H1 (cell line): ENCODE data around the gene MACIR. TPM values are rescaled to one million over a fixed set of nuclear protein-coding genes. Genes with fewer than 3 reads are reported as not detected.

ENCODE experiments used
- ASH2L ChIP-seq: fragments of 200-600, 300-600 bp; sonication (generic); IDR thresholded peaks from one replicate; pipeline ENCODE4 v1.7.1; 2017; ENCODE audit warnings: low read length
- BACH1 ChIP-seq: IDR thresholded peaks from 2 replicates; pipeline ENCODE4 v1.6.1; 2012; ENCODE audit warnings: low read length, improper control_type of control experiment
- CEBPB ChIP-seq: IDR thresholded peaks from 2 replicates; pipeline ENCODE4 v1.6.1; 2012; ENCODE audit warnings: low read depth, low read length
- CHD2 ChIP-seq: IDR thresholded peaks from 2 replicates; pipeline ENCODE4 v1.6.1; 2012; ENCODE audit warnings: low read length, improper control_type of control experiment
- CREB1 ChIP-seq: IDR thresholded peaks from 2 replicates; pipeline ENCODE4 v1.6.1; 2012; ENCODE audit warnings: inconsistent platforms
- EP300 ChIP-seq, 2 experiments: IDR thresholded peaks; 1 replicate in 1 of 2; 2 replicates in 1 of 2; pipeline ENCODE4 v1.6.1; 2011 to 2012; ENCODE audit warnings: low read depth in 2 of 2, low read length in 2 of 2, mild to moderate bottlenecking in 2 of 2, borderline replicate concordance in 1 of 2, inconsistent platforms in 1 of 2, moderate library complexity in 1 of 2
- MAX ChIP-seq: IDR thresholded peaks from 2 replicates; pipeline ENCODE4 v1.6.1; 2012; ENCODE audit warnings: inconsistent platforms
- RXRA ChIP-seq: IDR thresholded peaks from 2 replicates; pipeline ENCODE4 v1.6.1; 2011; ENCODE audit warnings: low read depth, mild to moderate bottlenecking, low read length, moderate library complexity; ENCODE audit not compliant: insufficient read depth
- SIX5 ChIP-seq: IDR thresholded peaks from 2 replicates; pipeline ENCODE4 v1.6.1; 2011; ENCODE audit warnings: mild to moderate bottlenecking, low read depth, low read length
- SRF ChIP-seq: IDR thresholded peaks from 2 replicates; pipeline ENCODE4 v1.6.1; 2011; ENCODE audit warnings: mild to moderate bottlenecking, low read depth, low read length, moderate library complexity
- YY1 ChIP-seq: IDR thresholded peaks from 2 replicates; pipeline ENCODE4 v1.6.1; 2011; ENCODE audit warnings: low read depth, mild to moderate bottlenecking, low read length
- polyA plus RNA-seq, 7 experiments: library from polyadenylated mRNA; depleted of rRNA in 3 of 7; stranded (reverse) in 5 of 7; unstranded in 2 of 7; fragments of >200 nt in 5 of 7; fragments of 200-250 nt in 2 of 7; gene quantifications; 1 replicate in 5 of 7; 2 replicates in 1 of 7; 4 replicates in 1 of 7; pipeline versions ENCODE4 v1.2.1 to v1.2.3, GENCODE V29; 2011 to 2013; ENCODE audit warnings: missing spikeins in 2 of 7, mixed read lengths in 2 of 7
- total RNA-seq: library from RNA; stranded (reverse); fragmentation: NEBNext Ultra II Directional; extraction: Animal tissue kit (Norgen Biotek cat#: 25700); gene quantifications from 2 replicates; pipeline ENCODE4 v1.2.1, GENCODE V29; 2021
- TF ChIP-seq, protein P1 (sequence below): fragments of 300-600 bp; sonication (generic); IDR thresholded peaks from 2 replicates; pipeline ENCODE4 v1.7.1; 2012; ENCODE audit warnings: low read length, moderate library complexity, mild to moderate bottlenecking, inconsistent platforms; ENCODE audit not compliant: insufficient replicate concordance

Gene MACIR
- total and polyA plus RNA-seq, 2 of the 8 experiments (the other 6 are each of a cell fraction or from before 2014, with no cell fraction given) = 8.0 to 19.2 TPM

DNA sequence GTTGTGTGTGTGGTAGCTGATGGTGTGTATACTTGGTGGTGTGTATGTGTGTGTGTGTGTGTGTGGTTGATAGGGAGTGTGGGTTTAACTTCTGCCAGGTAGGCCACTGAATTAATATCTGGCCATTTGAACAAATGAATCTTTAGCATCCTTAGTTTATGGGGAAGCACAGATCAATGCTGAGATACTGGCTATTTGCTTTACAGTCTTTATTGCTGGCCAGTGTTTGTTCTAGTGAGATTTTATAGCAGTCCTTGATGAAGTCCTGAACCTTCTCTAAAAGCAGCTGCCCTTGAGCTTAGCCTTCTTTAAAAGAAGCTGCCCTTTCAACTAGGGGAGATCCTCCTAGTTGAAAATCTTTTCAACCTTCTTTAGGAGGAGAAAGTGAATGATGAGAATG, 69.3 kb downstream of the MACIR start (continued):
- TF ChIP-seq, protein P1, sequence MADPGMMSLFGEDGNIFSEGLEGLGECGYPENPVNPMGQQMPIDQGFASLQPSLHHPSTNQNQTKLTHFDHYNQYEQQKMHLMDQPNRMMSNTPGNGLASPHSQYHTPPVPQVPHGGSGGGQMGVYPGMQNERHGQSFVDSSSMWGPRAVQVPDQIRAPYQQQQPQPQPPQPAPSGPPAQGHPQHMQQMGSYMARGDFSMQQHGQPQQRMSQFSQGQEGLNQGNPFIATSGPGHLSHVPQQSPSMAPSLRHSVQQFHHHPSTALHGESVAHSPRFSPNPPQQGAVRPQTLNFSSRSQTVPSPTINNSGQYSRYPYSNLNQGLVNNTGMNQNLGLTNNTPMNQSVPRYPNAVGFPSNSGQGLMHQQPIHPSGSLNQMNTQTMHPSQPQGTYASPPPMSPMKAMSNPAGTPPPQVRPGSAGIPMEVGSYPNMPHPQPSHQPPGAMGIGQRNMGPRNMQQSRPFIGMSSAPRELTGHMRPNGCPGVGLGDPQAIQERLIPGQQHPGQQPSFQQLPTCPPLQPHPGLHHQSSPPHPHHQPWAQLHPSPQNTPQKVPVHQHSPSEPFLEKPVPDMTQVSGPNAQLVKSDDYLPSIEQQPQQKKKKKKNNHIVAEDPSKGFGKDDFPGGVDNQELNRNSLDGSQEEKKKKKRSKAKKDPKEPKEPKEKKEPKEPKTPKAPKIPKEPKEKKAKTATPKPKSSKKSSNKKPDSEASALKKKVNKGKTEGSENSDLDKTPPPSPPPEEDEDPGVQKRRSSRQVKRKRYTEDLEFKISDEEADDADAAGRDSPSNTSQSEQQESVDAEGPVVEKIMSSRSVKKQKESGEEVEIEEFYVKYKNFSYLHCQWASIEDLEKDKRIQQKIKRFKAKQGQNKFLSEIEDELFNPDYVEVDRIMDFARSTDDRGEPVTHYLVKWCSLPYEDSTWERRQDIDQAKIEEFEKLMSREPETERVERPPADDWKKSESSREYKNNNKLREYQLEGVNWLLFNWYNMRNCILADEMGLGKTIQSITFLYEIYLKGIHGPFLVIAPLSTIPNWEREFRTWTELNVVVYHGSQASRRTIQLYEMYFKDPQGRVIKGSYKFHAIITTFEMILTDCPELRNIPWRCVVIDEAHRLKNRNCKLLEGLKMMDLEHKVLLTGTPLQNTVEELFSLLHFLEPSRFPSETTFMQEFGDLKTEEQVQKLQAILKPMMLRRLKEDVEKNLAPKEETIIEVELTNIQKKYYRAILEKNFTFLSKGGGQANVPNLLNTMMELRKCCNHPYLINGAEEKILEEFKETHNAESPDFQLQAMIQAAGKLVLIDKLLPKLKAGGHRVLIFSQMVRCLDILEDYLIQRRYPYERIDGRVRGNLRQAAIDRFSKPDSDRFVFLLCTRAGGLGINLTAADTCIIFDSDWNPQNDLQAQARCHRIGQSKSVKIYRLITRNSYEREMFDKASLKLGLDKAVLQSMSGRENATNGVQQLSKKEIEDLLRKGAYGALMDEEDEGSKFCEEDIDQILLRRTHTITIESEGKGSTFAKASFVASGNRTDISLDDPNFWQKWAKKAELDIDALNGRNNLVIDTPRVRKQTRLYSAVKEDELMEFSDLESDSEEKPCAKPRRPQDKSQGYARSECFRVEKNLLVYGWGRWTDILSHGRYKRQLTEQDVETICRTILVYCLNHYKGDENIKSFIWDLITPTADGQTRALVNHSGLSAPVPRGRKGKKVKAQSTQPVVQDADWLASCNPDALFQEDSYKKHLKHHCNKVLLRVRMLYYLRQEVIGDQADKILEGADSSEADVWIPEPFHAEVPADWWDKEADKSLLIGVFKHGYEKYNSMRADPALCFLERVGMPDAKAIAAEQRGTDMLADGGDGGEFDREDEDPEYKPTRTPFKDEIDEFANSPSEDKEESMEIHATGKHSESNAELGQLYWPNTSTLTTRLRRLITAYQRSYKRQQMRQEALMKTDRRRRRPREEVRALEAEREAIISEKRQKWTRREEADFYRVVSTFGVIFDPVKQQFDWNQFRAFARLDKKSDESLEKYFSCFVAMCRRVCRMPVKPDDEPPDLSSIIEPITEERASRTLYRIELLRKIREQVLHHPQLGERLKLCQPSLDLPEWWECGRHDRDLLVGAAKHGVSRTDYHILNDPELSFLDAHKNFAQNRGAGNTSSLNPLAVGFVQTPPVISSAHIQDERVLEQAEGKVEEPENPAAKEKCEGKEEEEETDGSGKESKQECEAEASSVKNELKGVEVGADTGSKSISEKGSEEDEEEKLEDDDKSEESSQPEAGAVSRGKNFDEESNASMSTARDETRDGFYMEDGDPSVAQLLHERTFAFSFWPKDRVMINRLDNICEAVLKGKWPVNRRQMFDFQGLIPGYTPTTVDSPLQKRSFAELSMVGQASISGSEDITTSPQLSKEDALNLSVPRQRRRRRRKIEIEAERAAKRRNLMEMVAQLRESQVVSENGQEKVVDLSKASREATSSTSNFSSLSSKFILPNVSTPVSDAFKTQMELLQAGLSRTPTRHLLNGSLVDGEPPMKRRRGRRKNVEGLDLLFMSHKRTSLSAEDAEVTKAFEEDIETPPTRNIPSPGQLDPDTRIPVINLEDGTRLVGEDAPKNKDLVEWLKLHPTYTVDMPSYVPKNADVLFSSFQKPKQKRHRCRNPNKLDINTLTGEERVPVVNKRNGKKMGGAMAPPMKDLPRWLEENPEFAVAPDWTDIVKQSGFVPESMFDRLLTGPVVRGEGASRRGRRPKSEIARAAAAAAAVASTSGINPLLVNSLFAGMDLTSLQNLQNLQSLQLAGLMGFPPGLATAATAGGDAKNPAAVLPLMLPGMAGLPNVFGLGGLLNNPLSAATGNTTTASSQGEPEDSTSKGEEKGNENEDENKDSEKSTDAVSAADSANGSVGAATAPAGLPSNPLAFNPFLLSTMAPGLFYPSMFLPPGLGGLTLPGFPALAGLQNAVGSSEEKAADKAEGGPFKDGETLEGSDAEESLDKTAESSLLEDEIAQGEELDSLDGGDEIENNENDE = no peak
- TF ChIP-seq MAX = no peak
- no peak for TF ChIP-seq YY1
- no peak for TF ChIP-seq CHD2
- TF ChIP-seq ASH2L = no peak
- TF ChIP-seq CREB1 = no peak
- TF ChIP-seq RXRA = no peak
- TF ChIP-seq SIX5 = no peak
- no peak for TF ChIP-seq BACH1
- no peak for TF ChIP-seq SRF
- TF ChIP-seq CEBPB = no peak
- no peak for TF ChIP-seq EP300 (IDR thresholded peaks at IDR 0.05; ENCODE audit: borderline replicate concordance in 1 of 2, low read depth in 2 of 2, low read length in 2 of 2)
